Nephron (organoid): Measurements from ENCODE around the gene SMARCC1.
A peak's percentile ranks its signal among the peaks of the same experiment; 100 is the strongest.

Experiments
- H3K27ac Mint-ChIP-seq, 3 experiments: 2 replicates each; pipeline ENCODE4 v1.8.0; 2020; ENCODE audit warnings: mixed read lengths in 3 of 3, mild to moderate bottlenecking in 2 of 3, moderate library complexity in 1 of 3
- H3K27me3 Mint-ChIP-seq: 2 replicates; pipeline ENCODE4 v1.8.0; 2021; ENCODE audit warnings: low read depth, mild to moderate bottlenecking, moderate library complexity, mixed read lengths
- H3K36me3 Mint-ChIP-seq: 2 replicates; pipeline ENCODE4 v1.8.0; 2020; ENCODE audit warnings: low read depth, mixed read lengths
- H3K4me1 Mint-ChIP-seq: 2 replicates; pipeline ENCODE4 v1.8.0; 2020; ENCODE audit warnings: mixed read lengths
- H3K4me3 Mint-ChIP-seq, 3 experiments: 2 replicates each; pipeline ENCODE4 v1.8.0; 2020; ENCODE audit warnings: mild to moderate bottlenecking in 3 of 3, mixed read lengths in 3 of 3, moderate library complexity in 2 of 3
- H3K9me3 Mint-ChIP-seq: 2 replicates; pipeline ENCODE4 v1.8.0; 2020; ENCODE audit warnings: mixed read lengths
- TF ChIP-seq, protein P1 (sequence below), 3 experiments: fragments of 200-600 bp; sonication (generic); IDR thresholded peaks; one replicate each; pipeline ENCODE4 v1.5.0; 2021; ENCODE audit warnings: antibody characterized with exemption in 3 of 3; ENCODE audit not compliant: unreplicated experiment in 3 of 3

SMARCC1 gene

DNA sequence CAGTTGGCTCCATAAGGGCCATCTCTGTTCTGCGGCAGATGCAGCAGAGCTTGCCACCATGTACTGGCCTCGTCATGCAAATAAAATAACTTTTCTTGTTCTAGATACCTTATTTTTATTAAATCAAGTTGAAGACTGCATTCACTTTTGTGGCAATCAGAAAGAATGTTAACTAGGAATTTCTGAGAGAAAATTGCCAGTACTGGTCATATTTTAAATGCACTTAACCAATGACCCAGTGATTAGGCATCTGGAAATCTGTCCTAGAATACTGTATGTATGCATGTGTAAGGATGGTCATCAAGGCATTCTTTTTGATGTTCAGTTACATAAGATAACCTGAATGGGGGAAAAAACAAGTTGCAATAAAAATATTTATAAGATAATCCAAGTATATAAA lies 168.8 kb downstream of the SMARCC1 start:
- H3K4me3 Mint-ChIP-seq = no peak overlapping the region

DNA sequence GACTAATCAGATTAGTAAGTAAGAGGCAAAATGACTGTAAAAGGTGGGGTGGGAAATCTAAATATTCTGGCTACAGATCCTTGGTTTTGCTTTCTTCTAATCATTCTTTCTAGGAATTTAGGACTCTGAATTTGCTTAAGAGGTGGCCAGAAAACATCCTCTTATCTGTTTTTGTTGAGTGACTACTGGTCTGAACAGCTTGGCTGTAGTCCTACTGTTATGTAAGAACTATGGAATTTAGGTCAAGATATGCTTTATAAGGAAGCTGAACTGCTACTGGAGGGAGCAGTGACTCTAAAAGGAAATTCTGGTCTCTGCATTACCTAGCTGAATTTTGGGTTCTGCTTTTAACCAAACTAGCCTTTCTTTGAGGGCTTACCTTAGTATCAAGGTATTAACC lies 169.5 kb downstream of the SMARCC1 start:
- H3K9me3 Mint-ChIP-seq = no peaks in the 10 kb centered on the region
- no peaks in the 10 kb centered on the region for H3K27me3 Mint-ChIP-seq
- TF ChIP-seq, protein P1, sequence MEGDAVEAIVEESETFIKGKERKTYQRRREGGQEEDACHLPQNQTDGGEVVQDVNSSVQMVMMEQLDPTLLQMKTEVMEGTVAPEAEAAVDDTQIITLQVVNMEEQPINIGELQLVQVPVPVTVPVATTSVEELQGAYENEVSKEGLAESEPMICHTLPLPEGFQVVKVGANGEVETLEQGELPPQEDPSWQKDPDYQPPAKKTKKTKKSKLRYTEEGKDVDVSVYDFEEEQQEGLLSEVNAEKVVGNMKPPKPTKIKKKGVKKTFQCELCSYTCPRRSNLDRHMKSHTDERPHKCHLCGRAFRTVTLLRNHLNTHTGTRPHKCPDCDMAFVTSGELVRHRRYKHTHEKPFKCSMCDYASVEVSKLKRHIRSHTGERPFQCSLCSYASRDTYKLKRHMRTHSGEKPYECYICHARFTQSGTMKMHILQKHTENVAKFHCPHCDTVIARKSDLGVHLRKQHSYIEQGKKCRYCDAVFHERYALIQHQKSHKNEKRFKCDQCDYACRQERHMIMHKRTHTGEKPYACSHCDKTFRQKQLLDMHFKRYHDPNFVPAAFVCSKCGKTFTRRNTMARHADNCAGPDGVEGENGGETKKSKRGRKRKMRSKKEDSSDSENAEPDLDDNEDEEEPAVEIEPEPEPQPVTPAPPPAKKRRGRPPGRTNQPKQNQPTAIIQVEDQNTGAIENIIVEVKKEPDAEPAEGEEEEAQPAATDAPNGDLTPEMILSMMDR (IDR thresholded peaks at IDR 0.05; ENCODE audit: unreplicated experiment in 3 of 3) = no peak
- peak overlapping the region; percentile 29 to 71 (median 60) for H3K27ac Mint-ChIP-seq
- no peak overlapping the region for H3K4me3 Mint-ChIP-seq
- H3K4me1 Mint-ChIP-seq = peaks cover 17% of the 10 kb centered on the region
- H3K36me3 Mint-ChIP-seq = peaks cover 60% of the 10 kb centered on the region

More for the DNA sequence above, 168.8 kb downstream of the SMARCC1 start:
- Mint-ChIP-seq H3K4me1 (peaks cover 17% of the 10 kb centered on the region), H3K27ac (no peak overlapping the region), H3K27me3 (no peaks in the 10 kb centered on the region), H3K36me3 (peaks cover 63% of the 10 kb centered on the region), H3K9me3 (no peaks in the 10 kb centered on the region)
- TF ChIP-seq, protein P1 (IDR thresholded peaks at IDR 0.05; ENCODE audit: unreplicated experiment in 3 of 3) = no peak

DNA sequence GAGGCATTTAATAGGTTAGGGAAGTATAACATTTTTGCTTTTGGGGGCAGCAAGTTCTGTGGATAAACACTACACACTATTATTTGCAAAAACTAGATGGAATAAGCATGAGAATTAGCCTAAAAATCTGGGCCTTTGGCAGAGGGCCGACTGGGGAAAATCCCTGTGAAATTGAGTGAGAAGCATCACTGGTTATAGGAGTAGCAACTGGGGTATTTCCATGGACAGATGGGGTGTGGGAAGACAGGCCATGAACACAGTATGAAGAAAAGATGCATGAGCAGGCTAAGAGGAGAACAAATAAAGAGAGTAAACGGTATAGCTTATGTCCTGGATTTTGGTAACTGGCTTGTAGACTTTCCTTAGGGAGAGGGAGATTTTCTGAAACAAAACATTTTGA lies 170.1 kb downstream of the SMARCC1 start:
- Mint-ChIP-seq H3K27me3 (no peaks in the 10 kb centered on the region), H3K4me3 (no peak overlapping the region), H3K27ac (peak overlapping the region; percentile 29 to 71 (median 60)), H3K4me1 (peaks cover 17% of the 10 kb centered on the region), H3K36me3 (peaks cover 57% of the 10 kb centered on the region), H3K9me3 (no peaks in the 10 kb centered on the region)
- TF ChIP-seq, protein P1 (IDR thresholded peaks at IDR 0.05; ENCODE audit: unreplicated experiment in 3 of 3) = no peak

DNA sequence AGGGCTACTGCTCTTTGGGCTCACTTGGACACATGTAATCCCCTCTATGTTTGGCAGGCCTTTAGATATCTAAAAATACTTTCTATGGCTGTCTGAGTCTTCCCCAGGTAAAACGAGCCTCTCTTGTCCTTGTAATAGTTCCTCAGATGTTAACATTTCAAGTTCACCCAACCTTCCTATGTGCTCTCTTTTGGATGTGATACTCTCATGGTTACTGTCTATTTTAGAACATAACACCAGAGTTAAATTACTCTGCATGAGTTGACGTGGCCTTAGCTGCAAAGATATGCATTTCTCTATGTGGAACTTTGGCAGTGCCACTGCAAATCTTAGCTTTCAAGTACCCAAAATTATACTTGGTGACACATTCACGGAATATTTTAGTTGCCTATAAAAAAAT lies 171.1 kb downstream of the SMARCC1 start:
- Mint-ChIP-seq H3K4me3 (no peak overlapping the region), H3K4me1 (peaks cover 17% of the 10 kb centered on the region), H3K27me3 (no peaks in the 10 kb centered on the region), H3K36me3 (peaks cover 59% of the 10 kb centered on the region), H3K9me3 (no peaks in the 10 kb centered on the region), H3K27ac (no peak overlapping the region)
- TF ChIP-seq, protein P1 (IDR thresholded peaks at IDR 0.05; ENCODE audit: unreplicated experiment in 3 of 3) = no peak

DNA sequence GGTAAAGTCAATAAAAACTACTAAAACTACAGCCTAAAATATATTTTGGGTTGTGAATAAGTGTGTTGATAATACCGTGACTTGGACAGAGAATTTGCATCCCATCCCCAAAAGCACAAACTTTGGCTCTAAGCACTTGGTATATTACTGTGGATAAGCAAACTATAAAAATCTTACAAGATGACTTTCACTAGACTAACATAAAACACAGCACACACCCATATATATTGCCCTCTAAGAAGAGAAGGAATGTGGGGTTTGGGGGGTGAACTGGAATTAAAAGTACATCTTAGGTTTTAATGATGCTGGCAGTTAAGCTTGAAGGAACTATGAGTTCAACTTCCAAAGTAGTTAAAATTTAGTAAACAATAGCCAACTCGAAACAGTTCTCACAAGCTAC lies 174.4 kb downstream of the SMARCC1 start:
- Mint-ChIP-seq H3K27ac (no peak overlapping the region), H3K4me1 (peaks cover 16% of the 10 kb centered on the region), H3K36me3 (peaks cover 83% of the 10 kb centered on the region), H3K4me3 (no peak overlapping the region), H3K27me3 (no peaks in the 10 kb centered on the region), H3K9me3 (no peaks in the 10 kb centered on the region)
- TF ChIP-seq, protein P1 (IDR thresholded peaks at IDR 0.05; ENCODE audit: unreplicated experiment in 3 of 3) = no peak

DNA sequence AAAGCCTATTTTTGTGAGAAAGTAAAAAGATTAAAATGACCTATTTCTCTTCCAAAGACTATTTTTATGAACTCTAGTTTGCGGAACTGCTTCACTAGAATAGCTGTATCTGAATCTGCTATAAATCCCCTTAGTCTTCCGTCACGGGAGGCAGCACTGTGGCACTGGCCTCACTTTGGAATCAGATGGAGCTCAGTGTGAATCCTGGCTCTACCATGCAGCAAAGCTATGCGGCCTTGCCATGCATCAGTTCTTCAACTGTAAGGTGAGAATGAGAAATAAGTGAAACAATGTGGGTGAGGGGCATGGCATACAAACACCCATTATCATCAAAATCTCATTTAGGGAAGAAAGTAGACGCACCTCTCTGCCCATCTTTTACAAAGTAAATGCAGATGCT lies 175.5 kb downstream of the SMARCC1 start:
- no peak overlapping the region for H3K4me3 Mint-ChIP-seq
- H3K36me3 Mint-ChIP-seq = peaks cover 75% of the 10 kb centered on the region
- peaks cover 6% of the 10 kb centered on the region for H3K4me1 Mint-ChIP-seq
- H3K27ac Mint-ChIP-seq = no peak overlapping the region
- no peaks in the 10 kb centered on the region for H3K27me3 Mint-ChIP-seq
- no peaks in the 10 kb centered on the region for H3K9me3 Mint-ChIP-seq
- TF ChIP-seq, protein P1 (IDR thresholded peaks at IDR 0.05; ENCODE audit: unreplicated experiment in 3 of 3) = no peak
